ENCODE results near the gene FAM118B.

DNA sequence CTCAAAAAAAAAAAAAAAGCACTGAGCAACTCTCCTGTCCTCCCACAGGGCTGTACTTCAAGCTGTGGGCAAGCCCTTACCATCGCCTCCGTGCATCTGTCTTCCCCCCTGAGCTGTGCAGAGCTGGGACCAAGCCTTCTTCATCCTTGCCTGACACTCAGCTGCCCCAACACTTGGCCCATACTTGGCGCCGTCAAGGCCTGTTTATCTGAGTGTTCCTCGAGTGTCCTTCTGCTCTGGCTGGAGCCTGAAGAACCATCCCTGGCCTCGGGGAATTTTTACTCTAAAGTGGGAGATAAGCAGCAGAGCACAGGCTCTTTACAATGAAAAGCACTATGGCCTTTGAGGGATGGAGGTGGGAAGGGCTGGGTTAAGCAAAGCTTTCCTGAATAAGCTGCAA, 69.7 kb downstream of the FAM118B start:
- TF ChIP-seq OSR1 (CRISPR knock-in tag; IDR thresholded peaks at IDR 0.05) (no peak), PATZ1 (CRISPR knock-in tag; IDR thresholded peaks at IDR 0.05; ENCODE audit: borderline replicate concordance) (no peak), TCF4 (CRISPR knock-in tag; IDR thresholded peaks at IDR 0.05; ENCODE audit: borderline replicate concordance) (no peak), ZFP30 (CRISPR knock-in tag; IDR thresholded peaks at IDR 0.05) (no peak), ARNTL (CRISPR knock-in tag; IDR thresholded peaks at IDR 0.05; ENCODE audit: borderline replicate concordance, low read depth) (no peak), TOX (CRISPR knock-in tag; IDR thresholded peaks at IDR 0.05; ENCODE audit: borderline replicate concordance) (no peak), ZFP3 (CRISPR knock-in tag; IDR thresholded peaks at IDR 0.05) (no peak), CSRNP3 (CRISPR knock-in tag; IDR thresholded peaks at IDR 0.05) (no peak), ZC3H10 (CRISPR knock-in tag; IDR thresholded peaks at IDR 0.05) (no peak), RARB (CRISPR knock-in tag; IDR thresholded peaks at IDR 0.05) (no peak), ISL1 (CRISPR knock-in tag; IDR thresholded peaks at IDR 0.05) (no peak), SNAI2 (CRISPR knock-in tag; IDR thresholded peaks at IDR 0.05) (no peak), ZNF70 (CRISPR knock-in tag; IDR thresholded peaks at IDR 0.05) (no peak)
